HG03571 (cell line): ENCODE results near the gene CNNM3.
A peak's percentile ranks its signal among the peaks of the same experiment; 100 is the strongest.

ENCODE experiments used
- ATAC-seq: cut with Tn5 transposase; IDR thresholded peaks from one replicate; pipeline ENCODE4 v1.9.1; 2021; ENCODE audit not compliant: unreplicated experiment

The CNNM3 gene

DNA sequence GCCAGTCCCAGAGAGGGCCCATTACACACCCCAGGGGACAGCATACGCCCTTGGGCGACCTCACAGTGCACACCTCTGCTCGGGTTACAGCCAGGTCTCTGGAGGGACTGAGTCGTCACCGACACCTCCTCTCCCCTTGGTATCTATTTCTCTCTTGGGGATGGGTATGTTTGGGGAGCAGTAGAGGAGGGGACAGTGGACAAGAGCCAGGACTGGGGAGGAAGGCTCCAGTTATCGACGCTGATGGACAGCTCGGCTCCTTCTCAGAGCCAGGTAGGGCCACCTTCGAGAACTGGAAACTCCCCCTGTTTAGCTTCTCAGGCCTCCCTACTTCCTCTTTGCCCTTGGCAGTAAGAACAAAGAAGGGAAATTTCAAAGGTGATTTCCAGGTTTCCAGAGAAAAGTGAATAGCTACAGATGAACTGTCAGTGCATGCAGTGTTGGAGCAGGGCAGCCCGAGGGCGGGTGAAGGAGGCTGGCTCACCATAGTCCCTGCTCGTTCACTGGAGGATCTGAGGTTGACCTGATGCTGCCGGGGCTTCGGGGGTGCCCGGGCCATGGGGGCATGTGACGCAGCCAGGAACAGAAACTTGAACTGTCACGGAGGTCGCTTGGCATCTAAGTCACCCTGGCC, 58.2 kb downstream of the CNNM3 start:
- peak; percentile 41 for ATAC-seq

DNA sequence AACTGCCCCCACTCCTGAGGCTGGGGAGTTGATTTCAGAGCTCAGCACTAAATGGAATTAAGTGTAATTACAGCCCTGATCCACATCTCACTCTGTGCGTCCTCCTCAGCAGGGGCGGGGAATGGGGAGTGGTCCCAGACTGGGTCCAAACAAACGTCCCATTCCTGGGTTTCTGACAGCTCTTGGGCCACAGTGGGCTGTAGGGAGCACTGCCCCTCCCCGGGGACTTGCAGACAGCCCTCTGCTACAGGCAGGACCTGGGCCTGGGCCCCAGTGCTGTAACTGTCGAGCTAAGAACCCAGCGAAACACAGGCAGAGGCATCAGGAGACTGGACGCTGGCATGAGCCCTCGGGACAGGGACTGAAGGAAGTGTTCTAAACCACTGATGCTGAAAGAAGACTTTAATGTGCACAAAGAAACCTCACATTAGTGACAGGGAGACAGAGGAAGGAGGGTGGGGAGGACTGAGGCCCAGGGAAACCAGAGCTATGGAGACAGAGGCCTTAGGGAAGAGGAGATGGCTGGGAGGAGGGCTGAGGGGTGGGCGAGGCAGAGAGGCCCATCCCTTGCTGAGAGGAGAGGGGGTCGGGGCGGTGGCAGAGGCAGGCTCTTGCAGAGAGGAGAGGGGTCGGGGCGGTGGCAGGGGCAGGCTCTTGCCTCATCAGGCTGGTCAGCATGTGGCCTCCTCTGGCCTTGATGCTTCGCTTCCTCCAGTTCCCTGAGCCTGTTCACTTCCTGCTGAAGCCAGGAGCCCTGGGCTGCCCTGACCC, 59.6 kb downstream of the CNNM3 start:
- ATAC-seq, result no peak

DNA sequence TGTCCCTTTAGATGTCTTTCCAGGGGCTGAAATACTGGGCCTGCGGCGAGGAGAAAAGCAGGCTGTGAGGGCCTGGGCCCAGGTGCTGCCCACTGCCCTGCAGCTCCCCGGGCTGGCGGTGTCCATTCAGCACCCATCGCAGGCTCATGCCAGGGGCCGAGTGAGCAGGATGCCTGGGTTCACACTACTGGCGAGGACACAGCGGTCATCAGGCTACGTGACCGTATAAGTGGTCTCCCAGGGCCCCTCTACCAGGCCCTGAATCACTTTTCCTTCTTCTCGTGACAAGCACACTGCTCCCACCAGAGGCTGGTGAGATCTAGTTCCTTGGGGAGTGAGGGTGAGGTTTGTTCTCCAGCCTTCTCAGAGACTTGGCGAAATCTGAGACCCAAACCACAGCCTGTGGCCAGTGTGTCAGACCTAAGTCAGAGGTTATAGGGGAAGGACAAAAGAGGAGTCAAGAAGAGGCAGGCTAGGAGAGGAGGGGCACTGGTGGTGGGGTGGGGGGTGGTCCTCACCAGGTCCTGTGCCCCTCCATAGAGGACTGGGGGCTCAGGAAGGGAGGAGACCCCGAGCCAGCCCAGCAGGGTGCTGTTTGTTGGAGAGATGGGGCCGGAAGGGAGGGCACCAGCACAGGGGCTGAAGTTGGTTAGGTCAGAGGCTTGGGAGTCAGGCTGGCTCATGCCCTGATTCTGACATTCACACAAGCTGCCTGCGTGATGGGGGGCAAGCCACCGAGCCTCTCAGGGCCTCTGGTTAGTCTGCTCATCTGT, 60.4 kb downstream of the CNNM3 start:
- no peak for ATAC-seq

DNA sequence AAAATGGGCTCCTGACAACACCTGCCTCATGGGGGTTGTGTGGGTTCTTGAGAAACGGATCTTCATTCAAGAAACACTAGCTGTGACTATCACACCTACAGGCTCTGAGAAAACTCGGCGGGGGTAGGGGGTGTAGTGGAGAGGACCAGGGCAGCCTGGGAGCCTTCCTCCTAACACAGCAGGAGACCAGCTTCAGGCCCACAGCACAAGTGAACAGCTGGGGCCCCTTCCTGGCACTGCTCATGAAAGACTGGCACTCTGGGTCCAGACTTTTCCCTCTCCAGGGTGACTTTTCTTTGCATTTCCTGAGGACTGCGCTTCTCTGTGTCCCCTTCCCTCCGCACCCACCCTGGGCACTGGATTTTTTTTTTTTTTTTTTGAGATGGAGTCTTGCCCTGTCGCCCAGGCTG, 61.0 kb downstream of the CNNM3 start:
- ATAC-seq, result no peak

DNA sequence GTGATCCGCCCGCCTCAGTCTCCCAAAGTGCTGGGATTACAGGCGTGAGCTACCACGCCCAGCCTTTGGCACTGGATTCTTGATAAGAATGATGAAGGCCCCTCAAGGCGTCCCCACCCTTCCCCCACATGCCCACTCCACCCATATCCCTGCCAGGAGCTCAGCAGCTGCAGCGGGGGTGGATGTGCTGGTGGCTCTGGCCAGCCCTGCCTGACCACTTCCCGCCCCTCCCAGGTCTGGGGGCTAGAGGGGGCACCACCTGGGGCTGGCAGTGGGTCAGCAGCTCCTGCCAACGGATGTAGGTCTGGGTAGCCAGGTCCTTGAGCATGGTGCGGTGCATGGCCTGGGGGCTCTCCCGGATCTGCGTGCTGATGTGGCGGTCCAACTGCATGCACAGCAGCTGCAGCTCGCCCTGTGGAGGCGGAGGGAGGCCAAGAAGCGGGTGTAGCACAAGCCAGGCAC, 61.6 kb downstream of the CNNM3 start:
- no peak for ATAC-seq

DNA sequence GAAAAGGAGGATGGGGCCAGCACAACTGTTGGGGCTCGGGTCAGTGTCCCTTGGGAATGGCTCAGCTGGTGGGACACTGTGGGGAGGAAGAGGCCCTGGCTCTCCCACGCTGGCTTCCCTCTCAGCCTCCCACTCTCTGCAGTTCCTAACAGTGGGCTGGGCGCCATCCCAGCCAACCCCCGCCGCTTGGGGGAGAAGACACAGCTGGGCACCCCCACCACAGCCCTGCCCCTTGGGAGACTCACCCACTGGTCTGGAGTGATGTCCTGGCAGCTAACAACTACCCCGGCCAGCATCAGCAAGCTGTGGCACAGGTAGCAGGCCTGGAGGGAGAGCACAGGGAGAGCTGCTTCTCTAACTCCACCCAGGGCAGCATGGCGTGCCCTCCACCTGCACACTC, 62.1 kb downstream of the CNNM3 start:
- no peak for ATAC-seq

DNA sequence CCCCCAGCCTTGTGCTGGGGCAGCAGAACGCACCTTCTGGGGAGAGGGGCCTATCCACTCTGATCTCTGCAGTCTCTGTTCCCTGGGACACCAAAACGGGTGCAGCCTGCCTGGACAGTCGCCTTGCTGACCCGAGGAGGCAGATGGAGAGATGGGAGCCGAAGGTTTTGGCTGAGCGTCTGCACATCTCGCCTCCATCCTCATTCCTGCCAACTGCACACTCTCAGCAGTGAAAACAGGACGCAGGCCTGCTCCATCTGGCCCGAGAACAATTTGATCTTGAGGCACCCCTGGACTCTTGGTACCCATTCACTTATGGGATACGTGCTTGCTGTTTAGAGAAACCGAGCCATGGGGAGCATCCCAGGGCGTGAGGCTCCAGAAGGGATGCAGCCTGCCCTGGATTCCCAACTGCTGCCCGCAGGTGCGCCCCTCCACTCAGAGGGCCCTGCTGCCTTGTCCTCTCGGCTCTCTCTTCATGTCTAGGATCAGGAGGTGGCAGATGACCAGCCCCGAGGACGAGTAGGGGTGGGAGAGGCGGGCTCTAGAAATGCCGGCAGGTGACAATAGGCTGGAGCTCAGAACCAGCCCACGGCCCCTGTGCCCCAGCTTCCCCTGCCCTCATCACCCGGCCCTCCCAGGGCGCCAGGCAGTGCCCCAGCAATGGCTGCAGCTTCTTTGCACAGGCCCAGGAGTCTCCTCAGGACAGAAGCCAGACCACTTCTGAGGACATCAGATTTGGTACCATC, 62.9 kb downstream of the CNNM3 start:
- no peak for ATAC-seq

DNA sequence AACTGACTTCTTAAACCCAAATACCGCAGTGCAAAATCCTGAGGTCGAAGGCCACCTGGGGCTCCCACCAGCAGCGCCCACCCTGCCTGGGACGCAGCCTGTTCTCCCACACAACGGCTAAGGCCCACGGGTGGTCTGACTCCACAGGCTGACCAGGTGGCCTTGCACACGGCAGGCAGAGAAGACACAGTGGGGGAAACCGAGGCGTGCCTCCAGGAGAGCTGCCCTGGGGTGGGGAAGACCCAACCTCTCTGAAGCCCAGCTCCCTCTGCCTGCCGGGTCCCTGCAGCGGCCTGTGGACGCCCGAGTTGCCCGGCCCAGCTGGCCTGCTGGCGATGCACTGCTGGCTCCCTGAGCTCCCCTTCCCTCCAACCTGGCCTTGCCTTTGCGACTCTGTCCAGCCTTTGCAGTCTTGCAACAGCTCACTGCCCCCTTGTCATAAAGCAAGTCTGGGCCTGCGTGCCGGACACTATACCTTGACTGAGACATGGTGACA, 63.5 kb downstream of the CNNM3 start:
- no peak for ATAC-seq

DNA sequence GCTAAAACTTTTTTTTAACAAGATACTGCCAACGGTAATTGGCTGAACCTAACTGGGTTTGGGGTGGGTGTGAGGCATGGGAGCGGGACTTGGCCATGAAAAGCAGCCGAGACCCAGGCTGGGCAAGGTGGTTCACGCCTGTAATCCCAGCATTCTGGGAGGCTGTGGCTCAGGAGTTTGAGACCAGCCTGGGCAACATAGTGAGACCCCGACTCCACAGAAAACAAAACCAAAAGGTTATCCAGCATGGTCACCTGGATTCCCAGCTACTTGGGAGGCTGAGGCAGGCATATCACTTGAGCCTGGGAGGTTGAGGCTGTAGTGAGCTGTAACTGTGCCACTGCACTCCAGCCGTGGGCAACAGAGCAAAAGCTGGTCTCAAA, 64.8 kb downstream of the CNNM3 start:
- ATAC-seq, result no peak

DNA sequence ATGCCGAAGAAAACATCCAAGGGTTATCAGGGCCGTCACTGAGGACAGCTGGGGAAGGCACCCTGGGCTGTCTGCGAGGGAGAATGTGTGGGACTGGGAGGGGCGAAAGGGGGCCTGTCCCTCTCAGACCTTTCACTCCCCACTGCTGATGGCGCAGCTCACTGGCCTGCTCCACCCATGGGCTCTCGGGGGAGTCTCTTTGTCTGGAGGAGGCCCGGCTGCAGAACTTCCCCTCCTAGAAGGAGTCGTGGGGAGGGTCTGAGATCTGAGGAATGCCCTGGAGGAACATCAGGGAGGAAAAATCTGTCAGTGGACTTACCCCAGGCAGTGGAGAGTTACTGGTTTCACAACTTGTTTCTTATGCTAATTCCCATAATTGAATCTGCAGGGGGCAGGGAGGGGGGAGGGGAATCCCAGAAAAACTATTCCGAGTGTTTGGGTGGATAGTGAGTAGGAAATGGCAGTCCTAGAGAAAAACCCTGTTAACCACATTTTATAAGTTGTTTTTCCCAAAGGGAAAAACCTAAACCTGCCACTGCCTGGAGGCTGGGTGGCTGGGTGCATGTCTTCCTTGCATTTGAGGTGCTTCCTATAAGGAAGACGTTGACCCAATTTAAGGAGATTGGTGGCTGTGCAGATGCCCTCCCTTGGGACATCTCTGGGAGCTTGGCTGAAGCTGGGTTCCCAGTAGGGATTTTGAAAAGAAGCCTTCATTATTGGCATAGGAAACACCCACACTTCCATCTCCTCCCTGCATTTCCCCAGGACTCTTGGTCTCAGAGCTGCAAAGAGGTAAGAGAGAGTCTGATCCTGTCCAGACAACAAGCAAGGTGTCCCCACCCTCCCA, 65.5 kb downstream of the CNNM3 start:
- ATAC-seq, result no peak

DNA sequence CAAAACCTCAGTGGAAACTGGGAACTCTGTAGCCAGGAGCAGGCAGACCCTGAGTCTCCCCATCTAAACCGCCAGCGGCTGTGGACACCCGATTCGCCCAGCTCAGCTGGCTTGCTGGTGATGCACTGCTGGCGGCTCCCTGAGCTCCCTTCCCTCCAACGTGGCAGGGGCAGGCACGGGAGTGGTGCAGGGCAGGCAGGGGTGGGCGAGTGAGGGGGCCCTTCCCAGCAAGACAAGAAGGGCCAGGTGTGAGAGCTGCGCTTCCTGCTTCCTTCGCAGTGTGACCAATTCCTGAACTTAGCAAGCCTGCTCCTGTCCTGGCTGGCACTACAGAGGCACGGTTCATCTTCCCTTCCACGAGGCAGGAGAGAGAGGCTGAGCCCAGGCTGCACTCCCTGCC, 66.2 kb downstream of the CNNM3 start:
- ATAC-seq, result no peak

DNA sequence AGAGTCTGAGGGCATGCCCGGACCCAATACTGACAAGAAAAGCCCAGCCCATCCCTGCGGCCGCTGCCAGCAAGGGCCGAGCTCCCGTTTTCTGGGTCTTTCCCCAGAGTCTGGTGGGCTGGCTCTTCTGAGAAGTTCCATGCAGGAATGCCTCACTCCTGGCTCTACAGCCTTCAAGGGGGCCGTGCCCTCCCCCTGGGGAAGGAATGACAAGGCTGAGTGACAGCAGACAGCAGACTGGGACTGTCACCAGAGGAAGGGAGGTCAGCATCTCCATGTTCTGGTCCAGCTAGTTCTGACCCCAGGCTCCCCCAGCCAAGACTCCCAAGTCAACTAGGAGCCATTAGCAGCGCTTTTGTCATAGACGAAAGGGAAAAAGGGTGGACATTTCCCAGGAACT, 66.8 kb downstream of the CNNM3 start:
- no peak for ATAC-seq

DNA sequence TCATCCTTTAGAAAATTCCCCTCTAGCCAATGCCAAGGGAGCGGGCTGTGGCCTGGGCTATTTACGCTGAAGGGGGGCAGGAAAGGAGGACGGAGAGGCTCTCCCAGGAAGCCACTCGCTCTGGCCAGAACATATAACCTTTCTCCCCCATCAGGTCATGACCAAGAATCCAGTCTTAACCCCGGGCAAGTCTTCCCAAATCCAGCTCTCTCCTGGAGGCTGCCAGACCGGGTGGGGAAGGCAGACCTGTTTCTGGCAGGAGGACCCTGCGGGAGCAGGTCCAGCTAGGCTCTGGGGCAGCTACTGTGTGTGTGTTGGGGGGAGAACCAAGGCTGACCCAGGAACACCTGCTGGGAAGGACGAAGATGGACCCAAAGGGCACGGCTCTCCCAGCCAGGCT, 67.2 kb downstream of the CNNM3 start:
- no peak for ATAC-seq
